Thyroid gland (tissue), 4 donors: ENCODE results near the gene HES4. TPM values are rescaled to one million over a fixed set of nuclear protein-coding genes. Genes with fewer than 3 reads are reported as not detected.
A peak's percentile ranks its signal among the peaks of the same experiment; 100 is the strongest.
"Not testable (repeated sequence)": the region's sequence is repeated elsewhere in the genome, so short reads cannot be mapped to it uniquely, and the experiment has no call there.

Source experiments
- DNase-seq, 2 donors: peaks; one replicate each; pipeline ENCODE4 v3.0.0-alpha.2; 2019
- H3K27ac ChIP-seq, 3 donors: fragments of 200-600 bp; sonication (generic); 1 replicate in 2 of 3; 2 replicates in 1 of 3; pipeline ENCODE4 v1.5.1; 2016 to 2019; ENCODE audit warnings: mild to moderate bottlenecking in 1 of 3, moderate library complexity in 1 of 3
- H3K27me3 ChIP-seq: fragments of 200-600 bp; sonication (generic); one replicate; pipeline ENCODE4 v1.5.1; 2019
- H3K36me3 ChIP-seq, 2 donors: fragments of 200-600 bp; sonication (generic); one replicate each; pipeline ENCODE4 v1.5.1; 2016 to 2019
- H3K4me1 ChIP-seq, 2 donors: fragments of 200-600 bp; sonication (generic); one replicate each; pipeline ENCODE4 v1.5.1; 2017 to 2019
- H3K4me3 ChIP-seq, 3 donors: fragments of 200-600 bp; sonication (generic); replicated peaks in 1 of 3; 1 replicate in 2 of 3; 2 replicates in 1 of 3; pipeline ENCODE4 v1.5.1; 2016; ENCODE audit warnings: mild to moderate bottlenecking in 1 of 3
- H3K9me3 ChIP-seq: fragments of 200-600 bp; sonication (generic); one replicate; pipeline ENCODE4 v1.5.1; 2017
- POLR2A ChIP-seq, 2 donors: fragments of 450-650 bp; IDR thresholded peaks; one replicate each; pipeline ENCODE4 v1.6.1; 2017; ENCODE audit warnings: antibody characterized with exemption in 2 of 2, mild to moderate bottlenecking in 2 of 2, moderate library complexity in 1 of 2
- WGBS, 2 donors: methylation state at CpG; one replicate each; pipeline ENCODE4 v1.1.5; 2017; 5-methylcytosine and 5-hydroxymethylcytosine counted together
- intact Hi-C: fragments of 100-400 bp; cut with DNase I; formaldehyde crosslinking; loops from one replicate; pipeline ENCODE4 v1.15.1; 2023
- total RNA-seq, 4 donors: library from RNA; depleted of rRNA; stranded (reverse); fragments of >200 nt; gene quantifications; one replicate each; pipeline ENCODE4 v1.2.3, GENCODE V29; 2016
- TF ChIP-seq, protein P1 (sequence below), 6 experiments: fragments of 200-600 bp in 3 of 6; fragments of 450-650 bp in 3 of 6; sonication (generic) in 3 of 6; IDR thresholded peaks; one replicate each; pipeline ENCODE4 v1.5.1; 2016 to 2019; ENCODE audit warnings: antibody characterized with exemption in 6 of 6, mild to moderate bottlenecking in 2 of 6, inconsistent platforms in 1 of 6, moderate library complexity in 1 of 6

The HES4 gene
- total RNA-seq, 4 donors from 2014 or later, result 5.0 to 29.2 (median 18.6) TPM

DNA sequence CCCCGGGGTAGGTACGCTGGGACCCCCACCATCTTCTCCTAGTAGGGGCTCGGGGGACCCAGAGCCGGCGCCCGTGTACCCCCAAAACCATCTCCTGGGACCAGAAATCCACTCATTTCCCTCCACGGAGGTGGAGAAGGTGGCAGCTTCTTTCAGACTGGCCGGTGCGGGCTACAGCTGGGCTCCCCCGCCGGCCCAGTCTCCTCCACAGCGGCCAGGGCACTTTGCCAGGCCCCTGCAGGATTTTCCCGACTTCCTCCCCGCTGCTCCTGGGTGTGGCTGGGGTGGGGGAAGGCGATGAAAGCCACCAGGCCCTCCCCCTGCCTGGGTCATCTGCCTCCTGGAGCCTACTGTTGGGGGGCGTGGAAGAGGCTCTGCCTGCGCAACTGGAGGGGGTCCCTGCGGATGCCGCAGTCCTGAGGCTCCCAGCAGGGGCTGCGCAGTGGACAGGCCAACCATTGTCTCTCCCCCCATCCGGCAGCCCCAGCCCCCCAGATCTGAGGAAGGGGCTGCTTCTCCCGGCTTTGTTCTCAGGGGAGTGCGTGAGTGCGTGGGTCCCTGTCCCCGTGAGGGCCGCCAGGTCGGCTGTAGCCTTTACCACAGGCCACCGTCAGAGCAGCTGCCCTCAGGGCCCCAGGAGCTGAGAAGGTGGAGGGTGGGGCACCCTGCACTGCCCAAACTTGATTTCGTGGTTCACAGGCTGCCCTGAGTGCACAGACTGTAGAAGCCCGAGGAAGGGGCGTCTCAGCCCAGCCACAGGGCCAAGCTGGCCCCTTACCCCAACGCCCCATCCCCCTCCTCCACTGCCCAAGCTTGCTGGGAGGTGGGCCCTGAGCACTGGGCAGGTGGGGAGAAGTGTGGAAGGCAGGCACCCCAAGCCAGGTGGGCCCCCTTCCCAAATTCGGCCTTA, 21.4 kb upstream of the HES4 start:
- peak overlapping the region in 1 of 3 donors; percentile 92 for H3K4me3 ChIP-seq
- intact Hi-C loops, result no loop called here
- no peaks in the 10 kb centered on the region for H3K9me3 ChIP-seq
- H3K36me3 ChIP-seq, result no peaks in the 10 kb centered on the region
- peak overlapping the region in 1 of 3 donors; percentile 96 for H3K27ac ChIP-seq
- TF ChIP-seq POLR2A (IDR thresholded peaks at IDR 0.05), result no peak
- TF ChIP-seq, protein P1, sequence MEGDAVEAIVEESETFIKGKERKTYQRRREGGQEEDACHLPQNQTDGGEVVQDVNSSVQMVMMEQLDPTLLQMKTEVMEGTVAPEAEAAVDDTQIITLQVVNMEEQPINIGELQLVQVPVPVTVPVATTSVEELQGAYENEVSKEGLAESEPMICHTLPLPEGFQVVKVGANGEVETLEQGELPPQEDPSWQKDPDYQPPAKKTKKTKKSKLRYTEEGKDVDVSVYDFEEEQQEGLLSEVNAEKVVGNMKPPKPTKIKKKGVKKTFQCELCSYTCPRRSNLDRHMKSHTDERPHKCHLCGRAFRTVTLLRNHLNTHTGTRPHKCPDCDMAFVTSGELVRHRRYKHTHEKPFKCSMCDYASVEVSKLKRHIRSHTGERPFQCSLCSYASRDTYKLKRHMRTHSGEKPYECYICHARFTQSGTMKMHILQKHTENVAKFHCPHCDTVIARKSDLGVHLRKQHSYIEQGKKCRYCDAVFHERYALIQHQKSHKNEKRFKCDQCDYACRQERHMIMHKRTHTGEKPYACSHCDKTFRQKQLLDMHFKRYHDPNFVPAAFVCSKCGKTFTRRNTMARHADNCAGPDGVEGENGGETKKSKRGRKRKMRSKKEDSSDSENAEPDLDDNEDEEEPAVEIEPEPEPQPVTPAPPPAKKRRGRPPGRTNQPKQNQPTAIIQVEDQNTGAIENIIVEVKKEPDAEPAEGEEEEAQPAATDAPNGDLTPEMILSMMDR (IDR thresholded peaks at IDR 0.05), result no peak
- 29 to 38% methylated on average over 7 to 21 of the region's 33 CpGs for WGBS, 2 donors
- no peaks in the 10 kb centered on the region for H3K27me3 ChIP-seq
- peak; percentile 80 to 84 for DNase-seq
- H3K4me1 ChIP-seq, result peaks cover 31 to 44% of the 10 kb centered on the region in 2 donors

GRCh38 chr1:1020415-1021009, 20.6 kb upstream of the HES4 start:
- intact Hi-C loops, result no loop called here
- Histone ChIP-seq H3K4me3 (peak overlapping the region; percentile 47 to 92 (median 49)), H3K36me3 (no peaks in the 10 kb centered on the region), H3K27me3 (no peaks in the 10 kb centered on the region), H3K4me1 (peaks cover 26 to 36% of the 10 kb centered on the region in 2 donors), H3K27ac (peak overlapping the region in 1 of 3 donors; percentile 96), H3K9me3 (no peaks in the 10 kb centered on the region)
- DNase-seq, result peak; percentile 39 to 56
- TF ChIP-seq POLR2A (IDR thresholded peaks at IDR 0.05), result no peak
- TF ChIP-seq, protein P1 (IDR thresholded peaks at IDR 0.05), result no peak
- WGBS, 2 donors, result 0 to 5% methylated on average over 6 to 12 of the region's 59 CpGs

DNA sequence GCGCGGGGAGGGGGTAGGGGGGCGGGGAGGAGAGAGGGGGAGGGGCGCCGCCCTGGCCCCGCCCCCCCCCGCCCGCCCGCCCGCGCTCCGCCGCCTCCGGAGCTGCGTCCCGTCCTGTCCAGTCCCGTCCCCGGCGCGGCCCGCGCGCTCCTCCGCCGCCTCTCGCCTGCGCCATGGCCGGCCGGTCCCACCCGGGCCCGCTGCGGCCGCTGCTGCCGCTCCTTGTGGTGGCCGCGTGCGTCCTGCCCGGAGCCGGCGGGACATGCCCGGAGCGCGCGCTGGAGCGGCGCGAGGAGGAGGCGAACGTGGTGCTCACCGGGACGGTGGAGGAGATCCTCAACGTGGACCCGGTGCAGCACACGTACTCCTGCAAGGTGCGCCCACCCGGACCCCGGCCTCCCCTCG, 20.1 kb upstream of the HES4 start, which contains the start of gene AGRN:
Gene AGRN, plus strand, starts transcription at position 121 of the 405 bp plus-strand sequence. Its CDS starts 53 bp downstream, at position 174.
- peak; percentile 56 for DNase-seq
- Histone ChIP-seq H3K4me1 (peaks cover 21 to 31% of the 10 kb centered on the region in 2 donors), H3K27ac (peak within 1 kb of the TSS; percentile 75 to 96 (median 87)), H3K9me3 (no peaks in the 10 kb centered on the region), H3K4me3 (peak within 1 kb of the TSS; percentile 47 to 92 (median 49)), H3K27me3 (no peaks in the 10 kb centered on the region), H3K36me3 (no peaks in the 10 kb centered on the region)
- TF ChIP-seq POLR2A (IDR thresholded peaks at IDR 0.05), result peak in 1 of 2 donors; percentile 50
- TF ChIP-seq, protein P1 (IDR thresholded peaks at IDR 0.05), result no peak
- intact Hi-C loops, result no loop called here
- 0 to 7% methylated on average over 3 to 10 of the region's 58 CpGs for WGBS, 2 donors

GRCh38 chr1:1019122-1019999, 19.5 kb upstream of the HES4 start:
- Histone ChIP-seq H3K4me1 (peaks cover 16 to 27% of the 10 kb centered on the region in 2 donors), H3K27me3 (no peaks in the 10 kb centered on the region), H3K9me3 (no peaks in the 10 kb centered on the region), H3K36me3 (no peaks in the 10 kb centered on the region), H3K4me3 (peak overlapping the region in 1 of 3 donors; percentile 92), H3K27ac (peak overlapping the region; percentile 75 to 96 (median 87))
- WGBS, 2 donors, result 0 to 29% methylated on average over 6 of the region's 91 CpGs
- DNase-seq, result peak; percentile 85 to 86
- TF ChIP-seq POLR2A (IDR thresholded peaks at IDR 0.05), result peak in 1 of 2 donors; percentile 18
- TF ChIP-seq, protein P1 (IDR thresholded peaks at IDR 0.05), result peak in 4 of 6 experiments; percentile 25 to 77 (median 37)
- intact Hi-C loops, result no loop called here

GRCh38 chr1:1018321-1018685, 18.4 kb upstream of the HES4 start:
- DNase-seq, intact Hi-C loops: not testable (repeated sequence)
- 87 to 97% methylated on average over 9 to 25 of the region's 26 CpGs for WGBS, 2 donors

GRCh38 chr1:1017397-1018320, 17.8 kb upstream of the HES4 start:
- intact Hi-C loops, result not testable (repeated sequence)
- WGBS, 2 donors, result 80 to 85% methylated on average over 12 to 16 of the region's 17 CpGs

More at GRCh38 chr1:1018321-1018685, 18.4 kb upstream of the HES4 start:
- H3K9me3 ChIP-seq, H3K27ac ChIP-seq, H3K36me3 ChIP-seq, H3K27me3 ChIP-seq, H3K4me3 ChIP-seq: not testable (repeated sequence)
- peaks cover 14 to 25% of the 10 kb centered on the region in 2 donors for H3K4me1 ChIP-seq

More at GRCh38 chr1:1017397-1018320, 17.8 kb upstream of the HES4 start:
- H3K36me3 ChIP-seq, DNase-seq, H3K9me3 ChIP-seq, H3K4me3 ChIP-seq, H3K27me3 ChIP-seq, H3K27ac ChIP-seq: not testable (repeated sequence)
- H3K4me1 ChIP-seq, result peaks cover 14 to 26% of the 10 kb centered on the region in 2 donors
